H4 (cell line): Measurements from ENCODE around the gene CLCNKA. TPM values are rescaled to one million over a fixed set of nuclear protein-coding genes. Genes with fewer than 3 reads are reported as not detected.
"Not testable (repeated sequence)": the region's sequence is repeated elsewhere in the genome, so short reads cannot be mapped to it uniquely, and the experiment has no call there.

ENCODE experiments used
- DNase-seq: peaks from one replicate; pipeline ENCODE4 v3.0.0-alpha.2; 2015; ENCODE audit warnings: low spot score
- total RNA-seq: library from RNA; depleted of rRNA; stranded (reverse); fragments of >200 nt; shearing (Covaris generic); gene quantifications from 2 replicates; pipeline ENCODE4 v1.2.3, GENCODE V29; 2014

The CLCNKA gene
- total RNA-seq, 1 experiment from 2014 or later: not detected

DNA sequence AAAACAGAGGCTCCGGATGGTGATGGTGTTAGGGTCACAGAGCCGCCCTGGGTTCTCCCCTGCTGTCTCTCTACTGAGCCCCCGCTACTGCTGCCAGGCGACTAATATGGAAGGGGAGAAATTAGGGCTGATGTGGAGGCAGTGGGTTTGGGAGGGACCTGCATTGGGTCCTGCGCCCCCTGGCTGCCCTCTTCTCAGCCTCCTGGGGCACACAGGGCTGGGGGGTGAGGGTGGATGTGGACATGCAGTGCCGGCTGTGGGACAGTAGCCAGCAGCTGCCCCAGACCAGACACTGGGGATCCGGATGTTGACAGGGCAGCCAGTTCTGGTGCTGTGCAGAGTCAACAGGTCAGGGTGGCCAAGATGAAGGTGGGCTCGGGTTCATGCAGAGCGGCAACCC lies 20.3 kb downstream of the CLCNKA start:
- no peak for DNase-seq

DNA sequence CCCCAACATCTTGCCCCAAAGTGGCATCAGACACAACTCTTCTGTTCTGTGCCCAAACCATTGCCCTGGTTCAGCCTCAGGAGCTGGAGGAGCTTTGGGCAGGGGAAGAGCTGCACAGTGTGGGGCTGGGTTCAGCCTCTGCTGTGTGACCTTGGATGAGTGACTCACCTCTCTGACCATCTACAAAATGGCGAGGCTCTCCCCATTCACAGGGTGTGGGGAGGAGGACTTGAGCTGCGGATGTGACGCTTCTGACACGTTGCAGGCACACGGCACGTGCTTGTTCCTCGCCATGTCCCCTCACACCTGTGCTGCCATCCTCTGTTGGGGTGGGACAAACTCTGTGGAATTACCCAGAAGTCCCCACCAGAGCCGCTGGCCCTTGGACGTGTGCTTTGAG lies 20.8 kb downstream of the CLCNKA start:
- DNase-seq: not testable (repeated sequence)

DNA sequence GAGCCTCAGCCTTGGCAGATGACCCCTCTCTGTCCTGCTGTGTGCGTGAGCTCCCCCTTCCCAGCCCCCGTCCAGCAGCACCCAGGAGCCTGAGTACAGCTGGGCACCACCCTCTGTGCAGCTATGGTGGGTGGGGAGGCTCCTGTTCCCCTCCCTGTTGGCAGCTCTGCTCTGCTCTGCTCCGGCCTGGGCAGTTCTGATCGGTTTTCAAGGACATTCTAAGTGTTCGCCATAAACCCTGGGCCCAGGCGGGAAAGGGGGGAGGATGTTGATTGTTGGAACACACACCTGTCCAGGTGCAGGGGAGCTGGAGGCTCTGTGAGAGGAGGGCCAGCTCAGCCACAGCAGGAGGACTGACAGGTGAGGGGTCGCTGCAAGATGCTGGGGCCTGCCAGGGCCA lies 21.7 kb downstream of the CLCNKA start, which contains the start of gene CLCNKB:
Gene CLCNKB, plus strand, starts transcription at position 262 of the 400 bp plus-strand sequence. CDS start 711 bp downstream, outside the sequence.
- no peak for DNase-seq

DNA sequence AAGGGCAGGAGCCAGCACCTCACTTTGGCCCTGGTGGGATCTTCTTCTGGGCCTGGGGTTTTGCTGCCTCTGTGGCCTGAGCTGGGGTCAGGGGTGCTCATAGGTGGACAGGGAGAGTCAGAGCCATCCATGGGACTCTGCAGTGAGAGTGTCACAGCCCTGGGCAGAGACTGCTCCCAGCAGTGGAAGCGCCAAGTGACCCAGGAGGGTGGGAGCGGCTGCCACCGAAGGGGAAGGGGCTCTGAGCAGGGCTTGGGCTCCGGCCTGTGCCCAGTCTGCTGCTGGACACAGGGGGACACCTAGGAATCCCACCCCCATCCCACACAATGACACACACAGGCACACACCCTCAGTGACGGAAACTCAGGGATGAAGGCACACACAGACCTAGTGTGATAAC lies 22.1 kb downstream of the CLCNKA start:
- DNase-seq: no peak

- DNase-seq: no peak
Measured at GRCh38 chr1:16046842-16047241, 25.0 kb downstream of the CLCNKA start.

- no peak for DNase-seq
Measured at GRCh38 chr1:16047791-16048475, 26.1 kb downstream of the CLCNKA start.

GRCh38 chr1:16048573-16049189 lies 26.8 kb downstream of the CLCNKA start:
- no peak for DNase-seq

GRCh38 chr1:16050328-16050727 lies 28.5 kb downstream of the CLCNKA start:
- no peak for DNase-seq

DNA sequence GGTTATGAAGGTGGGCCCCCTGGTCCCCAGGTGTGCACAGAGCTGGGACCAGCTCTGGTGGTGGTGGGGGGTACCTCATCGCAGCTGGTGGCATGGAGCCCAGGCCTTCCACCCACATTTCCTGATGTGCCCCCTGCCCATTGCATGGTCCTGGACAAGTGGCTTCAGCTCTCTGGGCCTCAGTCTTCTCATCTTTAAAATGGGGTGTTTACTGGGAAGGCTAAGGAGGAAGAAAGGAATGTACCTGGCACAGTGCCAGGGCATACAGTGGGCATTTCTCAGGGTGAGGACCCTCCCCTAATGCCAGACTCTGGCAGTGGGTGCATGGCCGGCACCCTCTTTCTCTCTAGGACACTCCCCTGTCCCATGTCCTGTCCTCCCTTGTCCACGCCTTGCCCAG lies 29.2 kb downstream of the CLCNKA start:
- no peak for DNase-seq

DNA sequence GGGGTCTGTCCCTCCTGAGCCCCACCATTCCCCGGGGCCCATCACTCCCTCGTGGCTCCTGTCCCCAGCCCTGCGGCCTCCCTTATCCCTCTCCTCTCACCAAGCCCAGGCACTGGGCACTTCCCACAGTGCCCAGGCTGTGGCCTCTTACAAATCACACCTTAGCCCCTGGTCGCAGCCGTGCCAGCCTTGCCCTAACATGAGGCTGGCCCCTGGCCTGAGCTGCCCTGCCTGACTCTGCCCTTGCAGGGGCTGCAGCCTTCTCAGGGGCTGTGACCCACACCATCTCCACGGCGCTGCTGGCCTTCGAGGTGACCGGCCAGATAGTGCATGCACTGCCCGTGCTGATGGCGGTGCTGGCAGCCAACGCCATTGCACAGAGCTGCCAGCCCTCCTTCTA lies 30.1 kb downstream of the CLCNKA start:
- DNase-seq: not testable (repeated sequence)

GRCh38 chr1:16053781-16054502 lies 32.1 kb downstream of the CLCNKA start:
- no peak for DNase-seq

DNA sequence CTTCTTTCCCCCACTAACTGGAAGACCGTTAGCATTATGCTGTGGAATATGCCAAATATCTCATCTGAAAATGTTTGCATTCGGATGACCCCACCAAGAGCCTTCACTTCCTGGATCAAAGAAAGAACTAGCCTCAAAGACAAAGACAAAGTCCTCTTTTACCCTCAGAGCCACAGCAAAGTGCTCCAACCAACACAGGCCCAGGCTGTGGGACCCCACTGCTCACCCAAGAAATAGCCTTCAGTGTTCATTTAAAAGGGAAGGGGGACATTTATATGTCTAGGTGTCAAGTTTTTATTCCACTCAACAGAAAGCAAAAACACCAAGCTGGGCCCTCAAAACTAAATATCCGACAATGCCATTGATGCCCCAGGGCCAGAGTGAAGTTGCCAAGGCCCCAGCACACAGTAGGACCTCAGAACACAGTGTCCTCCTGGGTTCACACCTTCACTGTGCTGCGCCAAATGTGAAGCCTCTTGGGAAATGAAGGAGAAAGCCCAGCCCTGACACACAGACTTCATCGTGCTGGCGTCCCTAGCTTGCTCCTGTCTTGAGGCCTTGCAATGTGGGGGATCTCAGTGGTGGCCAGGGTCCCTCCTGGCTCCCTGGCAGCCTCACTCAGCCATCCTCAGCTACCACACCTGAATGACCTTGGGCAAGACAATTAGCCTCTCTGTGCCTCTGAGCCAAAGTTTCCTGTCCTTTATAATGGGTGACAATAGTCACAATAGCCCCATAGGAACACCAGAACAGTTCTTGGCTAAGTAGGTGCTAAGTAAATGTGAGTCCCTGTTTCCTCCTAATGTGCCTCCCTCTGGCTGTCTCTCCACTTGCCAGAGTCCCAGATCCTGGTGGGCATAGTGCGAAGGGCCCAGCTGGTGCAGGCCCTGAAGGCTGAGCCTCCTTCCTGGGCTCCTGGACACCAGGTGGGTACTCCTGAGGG lies 33.0 kb downstream of the CLCNKA start:
- DNase-seq: no peak

DNA sequence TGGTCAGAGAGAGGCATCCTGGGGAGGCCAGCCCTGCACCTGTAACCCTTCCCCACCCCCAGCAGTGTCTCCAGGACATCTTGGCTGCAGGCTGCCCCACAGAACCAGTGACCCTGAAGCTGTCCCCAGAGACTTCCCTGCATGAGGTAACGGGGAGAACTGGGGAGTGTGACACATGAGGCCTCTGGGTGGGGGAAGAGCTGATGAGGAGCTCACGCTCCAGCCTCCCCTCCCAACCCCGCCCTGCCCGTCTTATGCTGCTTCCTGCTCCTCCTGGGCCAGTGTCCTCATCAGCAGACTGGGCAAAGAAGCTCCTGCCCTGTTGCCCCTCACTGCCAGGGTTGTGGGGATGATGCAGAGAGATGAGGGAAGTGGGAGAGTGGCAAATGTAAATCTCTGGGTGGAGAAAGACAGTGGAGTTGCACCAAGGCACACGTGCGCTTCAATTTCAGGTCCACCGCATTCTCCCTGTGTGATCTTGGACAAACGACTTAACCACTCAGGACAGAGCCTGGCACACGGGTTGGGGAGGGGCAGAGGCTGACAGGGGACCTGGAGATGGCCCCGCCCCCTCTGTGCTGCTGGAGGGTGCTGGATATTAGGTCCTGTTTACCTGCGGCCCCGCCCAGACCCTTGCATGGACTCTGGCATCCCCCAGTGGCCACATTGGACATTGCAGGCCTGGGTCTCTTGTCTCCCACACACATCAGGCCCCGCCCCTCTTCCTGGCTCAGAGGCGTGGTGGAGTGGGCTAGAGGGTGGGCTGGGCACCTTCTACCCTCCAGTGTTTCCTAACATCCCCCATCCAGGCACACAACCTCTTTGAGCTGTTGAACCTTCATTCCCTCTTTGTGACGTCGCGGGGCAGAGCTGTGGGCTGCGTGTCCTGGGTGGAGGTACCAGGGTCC lies 34.0 kb downstream of the CLCNKA start:
- DNase-seq: peak; percentile 80

GRCh38 chr1:16056521-16056912 lies 34.7 kb downstream of the CLCNKA start:
- DNase-seq: not testable (repeated sequence)

GRCh38 chr1:16057314-16057915 lies 35.6 kb downstream of the CLCNKA start:
- not testable (repeated sequence) for DNase-seq

DNA sequence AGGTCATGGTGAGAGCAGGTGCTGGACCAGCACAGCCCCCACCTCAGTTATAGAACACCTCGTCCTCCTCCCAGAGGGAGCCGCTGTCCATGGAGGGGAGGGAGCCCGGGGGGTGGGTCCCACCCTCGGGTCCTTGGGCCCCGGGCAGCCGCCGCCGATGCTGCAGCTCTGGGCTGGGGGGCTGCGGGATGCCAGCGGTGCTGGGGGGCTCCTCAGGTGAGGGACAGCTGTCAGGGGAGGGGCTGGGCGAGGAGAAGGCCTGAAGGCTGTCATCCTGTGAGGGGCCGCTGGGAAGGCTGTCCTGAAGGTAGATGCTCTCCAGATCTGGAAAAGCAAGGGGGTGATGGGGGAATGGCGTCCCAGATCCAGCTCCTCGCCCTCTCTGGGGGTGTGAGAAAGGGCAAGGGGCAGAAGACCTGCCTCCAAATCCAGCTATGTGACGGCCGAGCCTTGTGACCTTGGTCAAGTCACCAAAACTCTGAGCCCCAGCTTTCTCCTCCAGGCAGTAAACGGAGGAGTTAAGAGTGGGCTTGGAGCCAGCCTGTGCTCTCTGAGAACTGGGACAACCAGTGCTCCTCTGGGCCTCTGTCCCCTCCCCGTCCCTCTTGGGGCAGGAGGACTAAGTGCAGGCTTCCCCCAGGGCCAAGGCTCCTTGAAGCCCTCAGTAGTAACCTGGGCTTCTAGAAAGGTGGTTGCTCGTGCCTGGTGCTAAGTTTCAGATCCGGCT lies 36.7 kb downstream of the CLCNKA start:
- not testable (repeated sequence) for DNase-seq

DNA sequence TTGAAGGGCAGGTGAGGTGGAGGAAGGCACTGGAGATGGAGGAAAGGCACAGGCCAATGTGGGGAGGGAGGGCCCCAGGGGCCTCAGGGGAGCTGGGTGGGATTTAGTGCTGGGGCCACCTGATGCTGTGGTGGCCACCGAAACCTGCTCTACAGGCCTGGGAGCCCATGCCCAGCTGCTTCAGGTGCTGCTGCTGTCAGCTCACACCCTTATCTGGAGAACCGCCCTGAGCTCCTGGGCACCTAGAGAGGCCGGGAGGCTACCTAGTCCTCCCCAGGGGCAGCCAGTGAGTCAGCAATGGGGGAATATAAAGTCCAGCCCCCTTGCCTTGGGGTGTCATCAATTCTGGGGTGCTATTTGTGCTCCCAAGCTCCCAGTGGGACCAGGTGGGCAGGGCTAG lies 39.4 kb downstream of the CLCNKA start:
- no peak for DNase-seq

DNA sequence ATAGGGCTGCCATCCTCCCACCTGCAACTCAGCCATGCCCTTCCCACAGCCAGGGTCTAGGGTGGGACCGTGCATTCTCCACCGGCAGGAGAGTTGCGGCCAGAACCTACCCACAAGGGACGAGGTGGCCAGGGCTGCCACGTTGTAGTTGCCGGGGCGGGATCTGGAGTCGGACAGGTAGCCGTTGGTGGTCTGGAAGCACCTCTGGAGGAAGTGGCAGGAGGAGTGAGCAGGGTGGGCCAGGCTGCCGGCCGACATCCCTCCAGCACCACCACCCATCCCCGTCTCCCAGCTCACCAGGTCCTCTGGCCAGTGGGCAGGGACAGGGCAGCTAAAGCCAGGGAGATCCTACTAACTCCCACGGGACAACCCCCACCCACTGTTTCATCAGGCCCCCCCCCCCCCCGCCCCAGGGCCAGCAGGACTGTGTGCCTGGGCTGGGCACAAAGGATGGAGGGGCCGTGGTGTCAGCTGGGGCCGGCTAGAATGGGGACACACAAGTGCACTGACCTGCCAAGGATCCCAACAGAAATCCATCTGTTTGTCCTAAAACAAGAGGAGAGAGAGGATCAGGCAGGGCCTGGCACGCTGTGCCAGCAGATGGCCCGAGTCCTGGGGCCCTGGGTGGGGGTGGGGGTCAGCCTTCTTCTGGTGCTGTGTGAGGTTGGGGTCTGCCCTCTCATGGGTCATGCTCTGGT lies 40.3 kb downstream of the CLCNKA start:
- not testable (repeated sequence) for DNase-seq

GRCh38 chr1:16062687-16063075 lies 40.8 kb downstream of the CLCNKA start:
- not testable (repeated sequence) for DNase-seq
